Uterus (tissue), 2 donors: ENCODE data around the gene RNF111.

Experiments
- POLR2A ChIP-seq, 2 donors: fragments of 450-650 bp; IDR thresholded peaks; one replicate each; pipeline ENCODE4 v1.6.1; 2016; ENCODE audit warnings: antibody characterized with exemption in 2 of 2, mild to moderate bottlenecking in 1 of 2, moderate library complexity in 1 of 2
- TF ChIP-seq, protein P1 (sequence below), 4 experiments: fragments of 200-600 bp in 2 of 4; fragments of 450-650 bp in 2 of 4; sonication (generic) in 2 of 4; IDR thresholded peaks; one replicate each; pipeline ENCODE4 v1.5.1; 2016 to 2019; ENCODE audit warnings: antibody characterized with exemption in 4 of 4, mild to moderate bottlenecking in 2 of 4, moderate library complexity in 1 of 4

- TF ChIP-seq, protein P1, sequence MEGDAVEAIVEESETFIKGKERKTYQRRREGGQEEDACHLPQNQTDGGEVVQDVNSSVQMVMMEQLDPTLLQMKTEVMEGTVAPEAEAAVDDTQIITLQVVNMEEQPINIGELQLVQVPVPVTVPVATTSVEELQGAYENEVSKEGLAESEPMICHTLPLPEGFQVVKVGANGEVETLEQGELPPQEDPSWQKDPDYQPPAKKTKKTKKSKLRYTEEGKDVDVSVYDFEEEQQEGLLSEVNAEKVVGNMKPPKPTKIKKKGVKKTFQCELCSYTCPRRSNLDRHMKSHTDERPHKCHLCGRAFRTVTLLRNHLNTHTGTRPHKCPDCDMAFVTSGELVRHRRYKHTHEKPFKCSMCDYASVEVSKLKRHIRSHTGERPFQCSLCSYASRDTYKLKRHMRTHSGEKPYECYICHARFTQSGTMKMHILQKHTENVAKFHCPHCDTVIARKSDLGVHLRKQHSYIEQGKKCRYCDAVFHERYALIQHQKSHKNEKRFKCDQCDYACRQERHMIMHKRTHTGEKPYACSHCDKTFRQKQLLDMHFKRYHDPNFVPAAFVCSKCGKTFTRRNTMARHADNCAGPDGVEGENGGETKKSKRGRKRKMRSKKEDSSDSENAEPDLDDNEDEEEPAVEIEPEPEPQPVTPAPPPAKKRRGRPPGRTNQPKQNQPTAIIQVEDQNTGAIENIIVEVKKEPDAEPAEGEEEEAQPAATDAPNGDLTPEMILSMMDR (IDR thresholded peaks at IDR 0.05) = no peak
- TF ChIP-seq POLR2A (IDR thresholded peaks at IDR 0.05) = no peak
These were observed 34.7 kb upstream of the RNF111 start for GRCh38 chr15:58952751-58953150.
